ENCODE results near the gene SORCS2.

DNA sequence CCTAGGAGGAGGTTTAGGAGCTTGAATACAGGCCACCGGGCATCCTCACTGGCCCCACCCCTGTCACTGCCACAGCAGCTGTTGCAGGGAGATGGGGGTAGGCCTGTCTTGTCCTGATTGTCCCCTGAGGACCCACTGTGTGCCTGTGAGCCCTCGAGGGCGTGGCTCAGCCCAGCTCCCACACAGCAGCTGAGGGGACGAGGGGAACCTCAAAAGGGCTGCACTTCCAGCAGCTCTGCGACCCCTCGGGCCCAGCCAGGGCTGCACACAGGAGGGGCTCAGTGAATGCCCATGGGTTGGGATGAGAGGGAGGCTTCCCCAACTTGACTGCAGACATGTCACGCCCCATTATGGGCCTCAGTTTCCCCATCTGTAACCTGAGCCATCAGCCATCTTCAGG is 521.4 kb downstream of the SORCS2 start:
- no peak for TF ChIP-seq ZNF274 (IDR thresholded peaks at IDR 0.05; ENCODE audit: low read depth, low read length)
- TF ChIP-seq YY1 (IDR thresholded peaks at IDR 0.05; ENCODE audit: insufficient read depth, insufficient read length) = no peak
- no peak for TF ChIP-seq SUZ12 (IDR thresholded peaks at IDR 0.05; ENCODE audit: extremely low read depth, insufficient read depth, insufficient read length)
